MM.1S (cell line): ENCODE data around the gene TOGARAM2.

ENCODE experiments used
- EZH2 ChIP-seq: fragments of 300-600 bp; sonication (generic); optimal IDR thresholded peaks from 2 replicates; pipeline ENCODE3; 2017; ENCODE audit warnings: low read depth, mild to moderate bottlenecking, antibody characterized with exemption, low read length, mixed read lengths
- TF ChIP-seq, protein P1 (sequence below): fragments of 300-600 bp; sonication (generic); IDR thresholded peaks from 2 replicates; pipeline ENCODE4 v1.5.1; 2016; ENCODE audit warnings: antibody characterized with exemption, low read length, mixed read lengths

DNA sequence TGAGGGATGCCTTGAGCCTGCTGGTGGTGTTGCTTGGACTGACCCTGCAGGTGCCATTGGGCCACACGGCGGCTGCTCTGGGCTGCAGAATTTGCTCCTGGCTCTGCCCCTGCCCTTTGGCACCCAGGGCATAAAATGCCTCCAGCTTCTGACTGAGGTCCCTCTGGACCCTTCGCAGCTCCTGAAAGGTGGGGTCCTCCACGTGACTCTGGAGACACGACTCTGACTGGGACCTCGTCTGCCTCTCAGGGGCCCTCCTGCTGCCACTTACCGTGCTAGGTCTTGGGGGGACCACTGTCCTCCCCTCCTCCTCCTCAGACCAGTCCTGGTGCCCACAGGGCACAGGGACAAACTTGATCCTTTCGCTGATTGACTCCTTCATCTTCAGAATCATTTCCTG lies 91.2 kb downstream of the TOGARAM2 start:
- TF ChIP-seq, protein P1, sequence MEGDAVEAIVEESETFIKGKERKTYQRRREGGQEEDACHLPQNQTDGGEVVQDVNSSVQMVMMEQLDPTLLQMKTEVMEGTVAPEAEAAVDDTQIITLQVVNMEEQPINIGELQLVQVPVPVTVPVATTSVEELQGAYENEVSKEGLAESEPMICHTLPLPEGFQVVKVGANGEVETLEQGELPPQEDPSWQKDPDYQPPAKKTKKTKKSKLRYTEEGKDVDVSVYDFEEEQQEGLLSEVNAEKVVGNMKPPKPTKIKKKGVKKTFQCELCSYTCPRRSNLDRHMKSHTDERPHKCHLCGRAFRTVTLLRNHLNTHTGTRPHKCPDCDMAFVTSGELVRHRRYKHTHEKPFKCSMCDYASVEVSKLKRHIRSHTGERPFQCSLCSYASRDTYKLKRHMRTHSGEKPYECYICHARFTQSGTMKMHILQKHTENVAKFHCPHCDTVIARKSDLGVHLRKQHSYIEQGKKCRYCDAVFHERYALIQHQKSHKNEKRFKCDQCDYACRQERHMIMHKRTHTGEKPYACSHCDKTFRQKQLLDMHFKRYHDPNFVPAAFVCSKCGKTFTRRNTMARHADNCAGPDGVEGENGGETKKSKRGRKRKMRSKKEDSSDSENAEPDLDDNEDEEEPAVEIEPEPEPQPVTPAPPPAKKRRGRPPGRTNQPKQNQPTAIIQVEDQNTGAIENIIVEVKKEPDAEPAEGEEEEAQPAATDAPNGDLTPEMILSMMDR, result no peak
- no peak for TF ChIP-seq EZH2
